ENCODE data around the gene NADSYN1. TPM values are rescaled to one million over a fixed set of nuclear protein-coding genes. Genes with fewer than 3 reads are reported as not detected.

NADSYN1 gene
- total RNA-seq, 3 donors from 2014 or later: 112 to 210 (median 141) TPM

DNA sequence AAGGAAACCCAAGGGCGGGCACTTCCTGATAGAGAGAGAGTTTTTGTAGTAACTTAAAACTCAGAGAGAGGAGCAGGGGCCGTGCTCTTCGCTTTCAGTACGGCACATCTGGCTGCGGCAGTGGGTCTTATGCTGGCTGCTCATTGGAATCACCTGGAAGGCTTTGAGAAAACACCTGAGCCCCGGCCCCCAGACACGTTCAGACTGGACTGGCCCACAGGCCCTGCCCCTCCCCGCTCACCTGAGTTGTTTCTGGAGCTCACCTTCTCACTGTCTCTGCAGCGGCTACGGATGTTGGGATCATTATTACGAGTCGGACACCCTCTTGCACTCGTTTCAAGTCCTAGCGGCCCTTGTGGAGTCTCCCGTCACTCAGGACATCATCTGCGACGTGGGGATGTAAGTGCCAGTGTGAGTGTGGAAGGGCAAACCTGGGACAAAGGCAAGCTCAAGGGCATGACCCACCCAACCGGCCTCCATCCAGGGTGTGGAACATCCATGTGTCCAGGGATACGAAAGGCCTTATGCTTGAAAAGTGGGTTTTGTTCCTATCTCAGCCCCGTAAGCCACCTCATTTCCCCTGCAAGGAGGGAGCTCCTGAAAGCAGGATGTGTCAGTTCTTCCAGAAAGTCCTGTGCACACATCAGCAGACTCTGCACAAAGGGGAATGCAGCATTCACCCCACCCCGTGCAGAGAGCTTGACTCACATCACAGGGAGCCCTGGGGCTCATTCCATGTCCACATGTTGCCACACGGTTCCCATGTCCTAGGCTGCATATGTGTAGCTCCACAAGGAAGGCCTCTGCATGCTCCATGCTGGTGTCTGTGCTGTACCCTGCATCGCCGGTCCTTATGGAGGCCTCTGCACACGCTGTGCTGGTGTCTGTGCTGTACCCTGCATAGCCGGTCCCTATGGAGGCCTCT is 5.4 kb downstream of the NADSYN1 start:
- TF ChIP-seq, protein P1, sequence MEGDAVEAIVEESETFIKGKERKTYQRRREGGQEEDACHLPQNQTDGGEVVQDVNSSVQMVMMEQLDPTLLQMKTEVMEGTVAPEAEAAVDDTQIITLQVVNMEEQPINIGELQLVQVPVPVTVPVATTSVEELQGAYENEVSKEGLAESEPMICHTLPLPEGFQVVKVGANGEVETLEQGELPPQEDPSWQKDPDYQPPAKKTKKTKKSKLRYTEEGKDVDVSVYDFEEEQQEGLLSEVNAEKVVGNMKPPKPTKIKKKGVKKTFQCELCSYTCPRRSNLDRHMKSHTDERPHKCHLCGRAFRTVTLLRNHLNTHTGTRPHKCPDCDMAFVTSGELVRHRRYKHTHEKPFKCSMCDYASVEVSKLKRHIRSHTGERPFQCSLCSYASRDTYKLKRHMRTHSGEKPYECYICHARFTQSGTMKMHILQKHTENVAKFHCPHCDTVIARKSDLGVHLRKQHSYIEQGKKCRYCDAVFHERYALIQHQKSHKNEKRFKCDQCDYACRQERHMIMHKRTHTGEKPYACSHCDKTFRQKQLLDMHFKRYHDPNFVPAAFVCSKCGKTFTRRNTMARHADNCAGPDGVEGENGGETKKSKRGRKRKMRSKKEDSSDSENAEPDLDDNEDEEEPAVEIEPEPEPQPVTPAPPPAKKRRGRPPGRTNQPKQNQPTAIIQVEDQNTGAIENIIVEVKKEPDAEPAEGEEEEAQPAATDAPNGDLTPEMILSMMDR (IDR thresholded peaks at IDR 0.05): no peak
- peaks cover 19% of the 10 kb centered on the region for H3K36me3 ChIP-seq (ENCODE audit: low read depth)
- peaks cover 12% of the 10 kb centered on the region for H3K4me1 ChIP-seq (ENCODE audit: low read depth)
- H3K4me3 ChIP-seq: no peak overlapping the region
- intact Hi-C loops (cut with DNase I, micrococcal nuclease): no loop called here
- H3K9me3 ChIP-seq: no peaks in the 10 kb centered on the region
- ATAC-seq (no peak), DNase-seq (peak in 1 of 3 donors; percentile 18)

DNA sequence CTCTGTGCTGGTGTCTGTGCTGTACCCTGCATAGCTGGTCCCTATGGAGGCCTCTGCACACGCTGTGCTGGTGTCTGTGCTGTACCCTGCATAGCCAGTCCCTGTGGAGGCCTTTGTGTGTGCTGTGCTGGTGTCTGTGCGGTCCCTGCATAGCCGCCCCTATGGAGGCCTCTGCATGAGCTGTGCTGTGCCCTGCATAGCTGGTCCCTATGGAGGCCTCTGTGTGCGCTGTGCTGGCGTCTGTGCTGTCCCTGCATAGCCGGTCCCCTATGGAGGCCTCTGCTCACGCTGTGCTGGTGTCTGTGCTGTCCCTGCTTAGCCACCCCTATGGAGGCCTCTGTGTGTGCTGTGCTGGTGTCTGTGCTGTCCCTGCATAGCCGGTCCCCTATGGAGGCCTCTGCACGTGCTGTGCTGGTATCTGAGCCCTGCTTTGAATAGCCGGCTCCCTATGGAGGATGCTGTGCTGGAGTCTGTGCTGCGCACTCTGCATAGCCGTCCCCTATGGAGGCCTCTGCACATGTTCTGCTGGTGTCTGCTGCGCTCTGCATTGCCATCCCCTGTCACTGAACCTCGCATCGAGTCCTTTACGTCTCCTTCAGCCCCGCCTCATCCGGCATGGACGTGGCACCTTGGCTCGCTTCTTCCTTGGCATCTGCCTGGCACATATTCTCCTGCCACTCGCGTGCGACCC is 6.2 kb downstream of the NADSYN1 start:
- no peak overlapping the region for H3K4me3 ChIP-seq
- DNase-seq (peak in 1 of 3 donors; percentile 18), ATAC-seq (no peak)
- peaks cover 8% of the 10 kb centered on the region for H3K4me1 ChIP-seq (ENCODE audit: low read depth)
- no peaks in the 10 kb centered on the region for H3K9me3 ChIP-seq
- peaks cover 19% of the 10 kb centered on the region for H3K36me3 ChIP-seq (ENCODE audit: low read depth)
- intact Hi-C loops (cut with DNase I, micrococcal nuclease): no loop called here
- TF ChIP-seq, protein P1 (IDR thresholded peaks at IDR 0.05): no peak

DNA sequence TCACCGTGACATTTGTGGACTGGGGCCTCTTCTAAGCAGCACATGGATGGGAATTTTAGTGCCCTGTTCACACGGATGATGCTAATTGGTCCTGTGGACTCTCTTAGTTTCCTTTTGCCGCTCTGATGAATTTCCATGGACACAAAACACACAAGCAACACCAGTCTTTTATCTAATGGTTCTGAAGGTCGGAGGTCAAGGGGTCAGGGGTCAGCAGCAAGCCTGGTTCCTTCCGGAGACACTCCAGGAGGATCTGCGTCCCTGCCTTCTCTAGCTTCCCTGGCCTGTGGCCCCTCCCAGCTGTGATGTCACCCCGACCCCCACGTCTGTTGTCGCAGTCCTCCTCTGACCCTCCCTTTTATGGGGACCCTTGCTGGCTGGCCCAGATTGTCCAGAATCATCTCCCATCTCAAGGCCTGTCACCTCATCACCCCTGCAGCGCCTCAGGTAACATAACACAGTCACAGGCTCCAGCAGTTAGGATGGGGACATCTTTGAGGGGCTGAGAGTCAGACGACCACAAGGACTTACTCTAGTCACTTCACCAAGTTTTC is 6.8 kb downstream of the NADSYN1 start:
- ATAC-seq (no peak), DNase-seq (peak in 1 of 3 donors; percentile 18)
- intact Hi-C loops (cut with DNase I, micrococcal nuclease): no loop called here
- Histone ChIP-seq H3K4me1 (ENCODE audit: low read depth) (peaks cover 2% of the 10 kb centered on the region), H3K9me3 (no peaks in the 10 kb centered on the region), H3K36me3 (ENCODE audit: low read depth) (peaks cover 19% of the 10 kb centered on the region), H3K4me3 (no peak overlapping the region)
- TF ChIP-seq, protein P1 (IDR thresholded peaks at IDR 0.05): no peak

DNA sequence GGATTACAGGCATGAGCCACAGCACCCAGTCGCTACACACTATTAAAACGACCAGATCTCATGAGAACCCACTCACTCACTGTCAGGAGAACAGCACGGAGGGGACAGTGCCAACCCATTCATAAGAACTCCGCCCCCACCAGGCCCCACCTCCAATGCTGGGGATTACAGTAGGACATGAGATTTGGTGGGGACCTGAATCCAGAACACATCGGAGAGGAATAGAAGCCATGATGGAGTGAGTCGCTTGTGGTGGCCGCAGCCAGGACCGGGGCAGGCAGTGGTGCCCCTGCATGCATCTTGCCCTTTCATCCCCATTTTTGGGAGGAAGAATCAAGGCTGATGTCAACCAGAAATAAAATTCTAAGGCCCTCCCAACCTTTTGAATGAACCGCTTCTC is 8.7 kb downstream of the NADSYN1 start:
- TF ChIP-seq, protein P1 (IDR thresholded peaks at IDR 0.05): no peak
- no peak for ATAC-seq
- DNase-seq: no peak
- Histone ChIP-seq H3K36me3 (ENCODE audit: low read depth) (peaks cover 16% of the 10 kb centered on the region), H3K4me3 (no peak overlapping the region), H3K9me3 (no peaks in the 10 kb centered on the region), H3K4me1 (ENCODE audit: low read depth) (no peaks in the 10 kb centered on the region)
- intact Hi-C loops (cut with DNase I, micrococcal nuclease): no loop called here

DNA sequence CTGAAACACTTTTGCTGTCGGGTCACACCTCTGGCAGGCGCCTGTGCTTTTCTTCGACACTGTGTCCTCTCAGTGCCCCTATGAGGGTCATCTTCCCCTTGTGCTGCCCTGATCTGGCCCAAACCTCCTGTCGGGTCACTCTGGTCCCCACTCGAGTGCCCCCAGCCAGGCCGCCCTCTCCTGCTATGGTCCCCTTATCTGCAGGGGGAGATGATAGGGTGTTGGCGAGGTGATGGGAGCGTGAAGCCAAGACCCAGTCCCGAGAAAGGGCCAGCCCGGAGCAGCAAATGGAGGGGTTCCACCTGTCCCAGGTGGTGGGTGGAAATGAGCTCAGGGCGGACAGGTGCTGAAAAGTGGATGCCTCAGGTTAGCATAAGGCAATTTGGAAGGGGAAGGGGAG is 9.7 kb downstream of the NADSYN1 start:
- ATAC-seq (no peak), DNase-seq (peak in 1 of 3 donors; percentile 13)
- no peaks in the 10 kb centered on the region for H3K9me3 ChIP-seq
- no peak overlapping the region for H3K4me3 ChIP-seq
- no peaks in the 10 kb centered on the region for H3K4me1 ChIP-seq (ENCODE audit: low read depth)
- H3K36me3 ChIP-seq (ENCODE audit: low read depth): peaks cover 9% of the 10 kb centered on the region
- intact Hi-C loops (cut with DNase I, micrococcal nuclease): no loop called here
- TF ChIP-seq, protein P1 (IDR thresholded peaks at IDR 0.05): no peak
